IPS-20b (cell line): ENCODE results near the gene OR1M1.
A peak's percentile ranks its signal among the peaks of the same experiment; 100 is the strongest.
"Not testable (repeated sequence)": the region's sequence is repeated elsewhere in the genome, so short reads cannot be mapped to it uniquely, and the experiment has no call there.

Experiments used
- H3K27ac ChIP-seq: one replicate; pipeline ENCODE4 v1.5.1; 2013; ENCODE audit warnings: low read length
- H3K27me3 ChIP-seq: 2 replicates; pipeline ENCODE4 v1.6.1; 2013; ENCODE audit warnings: mild to moderate bottlenecking, low read length, inconsistent platforms; ENCODE audit not compliant: insufficient read depth
- H3K36me3 ChIP-seq: 2 replicates; pipeline ENCODE4 v1.6.1; 2013; ENCODE audit warnings: low read depth, mild to moderate bottlenecking, inconsistent platforms, low read length, moderate library complexity; ENCODE audit not compliant: insufficient read depth
- H3K4me1 ChIP-seq: 2 replicates; pipeline ENCODE4 v1.6.1; 2013; ENCODE audit warnings: mild to moderate bottlenecking, control low read depth, inconsistent platforms, low read length, moderate library complexity; ENCODE audit not compliant: insufficient read depth
- H3K4me3 ChIP-seq: 2 replicates; pipeline ENCODE4 v1.5.1; 2013; ENCODE audit warnings: mild to moderate bottlenecking, low read length, inconsistent platforms
- H3K9ac ChIP-seq: 2 replicates; pipeline ENCODE4 v1.6.1; 2013; ENCODE audit warnings: low read depth, mild to moderate bottlenecking, inconsistent platforms, low read length, moderate library complexity
- H3K9me3 ChIP-seq: 2 replicates; pipeline ENCODE4 v1.6.1; 2013; ENCODE audit warnings: mild to moderate bottlenecking, low read depth, low read length, inconsistent platforms; ENCODE audit not compliant: insufficient read depth

The OR1M1 gene

GRCh38 chr19:9056131-9056530, 30.7 kb upstream of the OR1M1 start:
- H3K27ac ChIP-seq, H3K4me3 ChIP-seq, H3K36me3 ChIP-seq, H3K27me3 ChIP-seq, H3K9ac ChIP-seq, H3K4me1 ChIP-seq, H3K9me3 ChIP-seq: not testable (repeated sequence)

- Histone ChIP-seq H3K27me3 (no peaks in the 10 kb centered on the region), H3K9me3 (no peaks in the 10 kb centered on the region), H3K36me3 (no peaks in the 10 kb centered on the region), H3K4me3 (no peak overlapping the region), H3K4me1 (peaks cover 8% of the 10 kb centered on the region; the same call in 1 of the 2 replicates), H3K9ac (no peak overlapping the region), H3K27ac (no peak overlapping the region)
These were observed 29.2 kb upstream of the OR1M1 start for GRCh38 chr19:9057505-9058258.

GRCh38 chr19:9058905-9059667, 27.8 kb upstream of the OR1M1 start:
- Histone ChIP-seq H3K27ac (no peak overlapping the region), H3K9ac (no peak overlapping the region), H3K36me3 (no peaks in the 10 kb centered on the region), H3K9me3 (no peaks in the 10 kb centered on the region), H3K27me3 (no peaks in the 10 kb centered on the region), H3K4me3 (no peak overlapping the region), H3K4me1 (peaks cover 8% of the 10 kb centered on the region; the same call in 1 of the 2 replicates)

- no peaks in the 10 kb centered on the region for H3K27me3 ChIP-seq
- H3K9me3 ChIP-seq = no peaks in the 10 kb centered on the region
- no peaks in the 10 kb centered on the region for H3K4me1 ChIP-seq
- no peak overlapping the region for H3K9ac ChIP-seq
- no peak overlapping the region for H3K4me3 ChIP-seq
- no peak overlapping the region for H3K27ac ChIP-seq
- no peaks in the 10 kb centered on the region for H3K36me3 ChIP-seq
These were observed 26.1 kb upstream of the OR1M1 start for GRCh38 chr19:9060564-9061340.

GRCh38 chr19:9061879-9062278, 25.0 kb upstream of the OR1M1 start:
- no peak overlapping the region for H3K27ac ChIP-seq
- no peaks in the 10 kb centered on the region for H3K9me3 ChIP-seq
- H3K9ac ChIP-seq = no peak overlapping the region
- H3K4me3 ChIP-seq = no peak overlapping the region
- H3K36me3 ChIP-seq = no peaks in the 10 kb centered on the region
- H3K4me1 ChIP-seq = no peaks in the 10 kb centered on the region
- no peaks in the 10 kb centered on the region for H3K27me3 ChIP-seq

GRCh38 chr19:9065457-9066014, 21.3 kb upstream of the OR1M1 start:
- H3K9ac ChIP-seq = no peak overlapping the region
- no peaks in the 10 kb centered on the region for H3K4me1 ChIP-seq
- H3K27ac ChIP-seq = no peak overlapping the region
- H3K27me3 ChIP-seq = no peaks in the 10 kb centered on the region
- no peak overlapping the region for H3K4me3 ChIP-seq
- no peaks in the 10 kb centered on the region for H3K36me3 ChIP-seq
- H3K9me3 ChIP-seq = no peaks in the 10 kb centered on the region

GRCh38 chr19:9070066-9070465, 16.8 kb upstream of the OR1M1 start:
- Histone ChIP-seq H3K4me3 (no peak overlapping the region), H3K27ac (peak overlapping the region; percentile 48), H3K36me3 (no peaks in the 10 kb centered on the region), H3K9me3 (no peaks in the 10 kb centered on the region), H3K27me3 (no peaks in the 10 kb centered on the region), H3K4me1 (peaks cover 11% of the 10 kb centered on the region), H3K9ac (peak overlapping the region; percentile 24; the same call in 1 of the 2 replicates)

GRCh38 chr19:9071720-9072119, 15.1 kb upstream of the OR1M1 start:
- peaks cover 13% of the 10 kb centered on the region for H3K4me1 ChIP-seq
- H3K9ac ChIP-seq, H3K9me3 ChIP-seq, H3K4me3 ChIP-seq, H3K27me3 ChIP-seq, H3K36me3 ChIP-seq, H3K27ac ChIP-seq: not testable (repeated sequence)

- Histone ChIP-seq H3K9ac (peak overlapping the region; percentile 53; the same call in 1 of the 2 replicates), H3K27ac (peak overlapping the region; percentile 2), H3K36me3 (no peaks in the 10 kb centered on the region), H3K27me3 (no peaks in the 10 kb centered on the region), H3K9me3 (no peaks in the 10 kb centered on the region), H3K4me1 (peaks cover 13% of the 10 kb centered on the region), H3K4me3 (no peak overlapping the region)
These were observed 13.1 kb upstream of the OR1M1 start for GRCh38 chr19:9073806-9074205.

GRCh38 chr19:9075064-9075949, 11.6 kb upstream of the OR1M1 start:
- no peak overlapping the region for H3K4me3 ChIP-seq
- H3K27ac ChIP-seq = no peak overlapping the region
- H3K9ac ChIP-seq = peak overlapping the region; percentile 63; the same call in 1 of the 2 replicates
- peaks cover 13% of the 10 kb centered on the region for H3K4me1 ChIP-seq
- no peaks in the 10 kb centered on the region for H3K9me3 ChIP-seq
- no peaks in the 10 kb centered on the region for H3K36me3 ChIP-seq
- H3K27me3 ChIP-seq = no peaks in the 10 kb centered on the region

GRCh38 chr19:9076901-9077300, 10.0 kb upstream of the OR1M1 start:
- Histone ChIP-seq H3K36me3 (no peaks in the 10 kb centered on the region), H3K4me1 (peaks cover 13% of the 10 kb centered on the region), H3K27me3 (no peaks in the 10 kb centered on the region), H3K27ac (no peak overlapping the region), H3K4me3 (no peak overlapping the region), H3K9ac (no peak overlapping the region), H3K9me3 (no peaks in the 10 kb centered on the region)
